Neural crest cell (in vitro differentiated cells): ENCODE measurements around the gene KLHL9. TPM values are rescaled to one million over a fixed set of nuclear protein-coding genes. Genes with fewer than 3 reads are reported as not detected.

Source experiments
- DNase-seq: peaks from one replicate; pipeline ENCODE4 v3.0.0; 2021; ENCODE audit warnings: low read depth, mixed read lengths, low spot score
- H3K27ac Mint-ChIP-seq: one replicate; pipeline ENCODE4 v1.8.0; 2021; ENCODE audit warnings: mild to moderate bottlenecking, mixed read lengths; ENCODE audit not compliant: unreplicated experiment
- H3K27me3 Mint-ChIP-seq: 2 replicates; pipeline ENCODE4 v1.8.0; 2021; ENCODE audit warnings: low read depth, mild to moderate bottlenecking, mixed read lengths
- H3K36me3 Mint-ChIP-seq: 2 replicates; pipeline ENCODE4 v1.8.0; 2021; ENCODE audit warnings: low read depth, mild to moderate bottlenecking, mixed read lengths
- H3K4me1 Mint-ChIP-seq: 2 replicates; pipeline ENCODE4 v1.8.0; 2021; ENCODE audit warnings: mixed read lengths
- H3K4me3 Mint-ChIP-seq: one replicate; pipeline ENCODE4 v1.8.0; 2021; ENCODE audit warnings: mild to moderate bottlenecking, mixed read lengths
- H3K9me3 Mint-ChIP-seq: 2 replicates; pipeline ENCODE4 v1.8.0; 2021; ENCODE audit warnings: mixed read lengths
- total RNA-seq: library from RNA; stranded (reverse); gene quantifications from 2 replicates; pipeline ENCODE4 v1.2.1, GENCODE V29; 2021
- TF ChIP-seq, protein P1 (sequence below): fragments of 200-600 bp; sonication (generic); conservative IDR thresholded peaks from 2 replicates; pipeline ENCODE4 v1.5.0; 2021; ENCODE audit warnings: antibody characterized with exemption, mild to moderate bottlenecking

KLHL9 gene
- total RNA-seq, 1 donor from 2014 or later: 31.7 TPM

DNA sequence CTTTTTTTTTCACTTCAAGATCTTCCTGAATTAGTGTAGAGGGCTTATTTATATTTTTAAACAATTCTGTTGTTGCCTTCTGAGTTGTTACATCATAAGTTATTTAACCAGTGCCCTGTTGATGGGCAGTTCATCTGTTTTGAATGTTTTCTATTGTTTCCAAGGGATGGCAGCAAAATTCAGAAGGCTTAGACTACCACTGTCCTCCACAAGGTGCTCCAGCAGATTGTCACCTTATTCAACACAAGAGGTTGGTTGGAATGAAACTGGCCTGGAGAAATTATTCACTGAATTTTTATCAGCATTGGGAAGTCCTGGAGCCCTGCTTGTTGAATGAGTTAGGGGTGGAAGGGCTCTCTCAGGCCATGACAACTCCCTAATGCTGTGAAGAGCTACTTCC, 1.3 kb upstream of the KLHL9 start:
- no peak for DNase-seq
- Mint-ChIP-seq H3K4me1 (peaks cover 37% of the 10 kb centered on the region), H3K36me3 (peaks cover 13% of the 10 kb centered on the region), H3K27me3 (peaks cover 3% of the 10 kb centered on the region), H3K4me3 (peak overlapping the region; percentile 78), H3K27ac (no peak overlapping the region), H3K9me3 (no peaks in the 10 kb centered on the region)
- TF ChIP-seq, protein P1, sequence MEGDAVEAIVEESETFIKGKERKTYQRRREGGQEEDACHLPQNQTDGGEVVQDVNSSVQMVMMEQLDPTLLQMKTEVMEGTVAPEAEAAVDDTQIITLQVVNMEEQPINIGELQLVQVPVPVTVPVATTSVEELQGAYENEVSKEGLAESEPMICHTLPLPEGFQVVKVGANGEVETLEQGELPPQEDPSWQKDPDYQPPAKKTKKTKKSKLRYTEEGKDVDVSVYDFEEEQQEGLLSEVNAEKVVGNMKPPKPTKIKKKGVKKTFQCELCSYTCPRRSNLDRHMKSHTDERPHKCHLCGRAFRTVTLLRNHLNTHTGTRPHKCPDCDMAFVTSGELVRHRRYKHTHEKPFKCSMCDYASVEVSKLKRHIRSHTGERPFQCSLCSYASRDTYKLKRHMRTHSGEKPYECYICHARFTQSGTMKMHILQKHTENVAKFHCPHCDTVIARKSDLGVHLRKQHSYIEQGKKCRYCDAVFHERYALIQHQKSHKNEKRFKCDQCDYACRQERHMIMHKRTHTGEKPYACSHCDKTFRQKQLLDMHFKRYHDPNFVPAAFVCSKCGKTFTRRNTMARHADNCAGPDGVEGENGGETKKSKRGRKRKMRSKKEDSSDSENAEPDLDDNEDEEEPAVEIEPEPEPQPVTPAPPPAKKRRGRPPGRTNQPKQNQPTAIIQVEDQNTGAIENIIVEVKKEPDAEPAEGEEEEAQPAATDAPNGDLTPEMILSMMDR: no peak

DNA sequence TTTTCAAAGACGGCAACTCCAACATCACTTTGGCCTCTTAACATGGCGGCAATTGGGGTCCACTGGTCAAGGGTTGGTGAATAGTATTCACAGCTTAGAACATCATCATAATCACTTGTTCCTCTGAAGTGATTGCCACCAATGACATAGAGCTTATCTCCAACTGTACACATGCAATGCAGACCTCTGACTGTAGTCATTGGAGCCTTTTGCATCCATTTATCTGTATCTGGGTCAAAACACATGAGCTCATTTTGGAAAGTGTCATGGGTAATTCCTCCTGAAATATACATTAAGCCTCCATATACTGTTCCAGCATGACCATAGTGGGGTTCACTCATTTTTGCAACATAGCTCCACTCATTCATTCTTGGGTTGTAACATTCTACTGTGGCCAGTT, 2.0 kb downstream of the KLHL9 start:
- Mint-ChIP-seq H3K36me3 (peaks cover 13% of the 10 kb centered on the region), H3K4me1 (peaks cover 46% of the 10 kb centered on the region), H3K9me3 (no peaks in the 10 kb centered on the region), H3K27me3 (peaks cover 1% of the 10 kb centered on the region), H3K27ac (no peak overlapping the region), H3K4me3 (peak overlapping the region; percentile 91)
- TF ChIP-seq, protein P1: no peak
- no peak for DNase-seq

DNA sequence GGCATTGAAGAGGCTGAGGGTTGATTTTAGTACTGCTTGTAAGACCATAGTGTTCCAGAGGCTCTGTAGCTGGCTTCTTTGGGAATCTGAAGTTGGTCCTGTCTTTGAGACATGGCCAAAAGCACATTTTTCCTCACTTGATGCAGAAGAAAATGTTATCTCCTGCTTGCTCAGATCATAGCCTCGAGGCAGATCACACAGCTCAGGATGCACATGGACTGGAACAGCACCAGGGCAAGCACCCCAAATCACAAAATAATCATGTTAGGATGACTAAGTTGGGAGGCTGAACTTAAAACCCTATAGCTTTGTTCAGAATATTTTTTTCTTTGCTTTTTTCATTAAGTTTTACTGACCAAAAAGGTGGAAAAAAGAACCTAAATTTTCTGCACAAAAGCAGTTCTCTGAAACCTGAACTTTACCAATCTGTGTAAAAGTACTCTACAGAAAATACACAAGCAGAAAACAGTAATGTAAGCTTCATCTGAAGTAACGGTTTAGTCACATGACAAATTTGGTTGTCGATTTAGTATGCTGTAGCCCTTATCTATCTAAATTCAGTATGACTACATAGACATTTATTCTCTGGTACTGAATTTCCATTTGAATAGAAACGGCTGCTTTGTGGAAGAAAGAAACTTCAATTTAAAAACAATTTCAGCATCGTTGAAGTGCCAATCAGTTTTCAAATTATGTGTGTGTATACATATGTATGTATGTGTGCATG, 3.4 kb downstream of the KLHL9 start:
- Mint-ChIP-seq H3K27ac (no peak overlapping the region), H3K4me1 (peaks cover 46% of the 10 kb centered on the region), H3K36me3 (peaks cover 13% of the 10 kb centered on the region), H3K27me3 (no peaks in the 10 kb centered on the region), H3K4me3 (peak overlapping the region; percentile 70), H3K9me3 (no peaks in the 10 kb centered on the region)
- no peak for DNase-seq
- TF ChIP-seq, protein P1: no peak

DNA sequence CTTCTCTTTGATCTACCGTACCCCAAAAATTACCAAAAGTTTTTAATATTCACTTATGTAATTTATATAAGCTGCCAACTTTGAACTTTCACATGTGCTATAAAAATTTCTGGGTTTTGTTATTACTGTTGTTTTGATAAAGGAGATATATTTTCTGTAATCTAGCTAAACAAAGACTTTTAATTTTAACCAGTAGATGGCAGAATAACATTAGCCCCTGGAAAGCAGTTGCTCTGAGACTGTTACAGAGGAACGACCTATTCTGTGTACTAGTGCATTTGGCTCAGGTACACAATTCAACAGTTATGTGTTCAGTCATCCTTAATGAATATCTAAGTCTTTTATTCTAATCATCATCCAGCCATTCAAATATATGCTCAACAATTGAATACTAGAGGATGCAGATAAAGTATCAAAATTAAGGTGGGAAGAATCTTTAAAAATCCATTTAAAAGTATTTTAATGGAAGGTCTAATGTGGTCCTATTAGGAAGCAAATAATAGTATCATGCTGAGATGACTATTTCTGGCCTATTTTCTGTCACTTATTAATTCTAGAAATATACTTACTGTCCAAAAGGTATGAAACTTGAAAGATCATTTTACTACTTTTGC, 8.6 kb downstream of the KLHL9 start:
- peaks cover 10% of the 10 kb centered on the region for H3K36me3 Mint-ChIP-seq
- no peak for DNase-seq
- no peaks in the 10 kb centered on the region for H3K9me3 Mint-ChIP-seq
- H3K27me3 Mint-ChIP-seq: no peaks in the 10 kb centered on the region
- H3K4me1 Mint-ChIP-seq: peaks cover 13% of the 10 kb centered on the region
- H3K4me3 Mint-ChIP-seq: no peak overlapping the region
- H3K27ac Mint-ChIP-seq: no peak overlapping the region
- TF ChIP-seq, protein P1: peak; percentile 84

DNA sequence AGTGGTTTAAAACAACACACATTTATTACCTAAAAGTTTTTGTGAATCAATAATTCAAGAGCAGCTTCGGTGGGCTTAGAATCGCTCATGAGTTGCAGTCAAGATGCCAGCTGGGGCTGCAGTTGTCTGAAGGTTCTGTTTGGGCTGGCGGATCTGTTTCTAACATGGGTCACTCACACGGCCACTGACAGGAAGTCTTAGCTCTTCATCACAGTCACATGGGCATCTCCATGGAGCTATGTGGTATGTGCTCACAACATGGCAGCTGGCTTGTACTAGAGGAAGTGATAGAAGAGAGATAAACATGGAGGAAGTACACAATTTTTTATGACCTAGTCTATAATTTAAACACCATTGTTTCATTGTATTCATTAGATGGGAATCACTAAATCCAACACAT, 11.2 kb downstream of the KLHL9 start:
- H3K27ac Mint-ChIP-seq: no peak overlapping the region
- peaks cover 6% of the 10 kb centered on the region for H3K4me1 Mint-ChIP-seq
- no peak for DNase-seq
- TF ChIP-seq, protein P1: no peak
- H3K4me3 Mint-ChIP-seq: no peak overlapping the region
- H3K9me3 Mint-ChIP-seq: no peaks in the 10 kb centered on the region
- peaks cover 10% of the 10 kb centered on the region for H3K36me3 Mint-ChIP-seq
- H3K27me3 Mint-ChIP-seq: no peaks in the 10 kb centered on the region
